ENCODE data around the gene NKX3-2. TPM values are rescaled to one million over a fixed set of nuclear protein-coding genes. Genes with fewer than 3 reads are reported as not detected.

NKX3-2 gene
- polyA plus RNA-seq, 1 experiment, result 0.02 TPM

- H3K36me3 ChIP-seq (ENCODE audit: control insufficient read depth, insufficient read depth, low read length), result no peaks in the 10 kb centered on the region
- POLR2A ChIA-PET, result no interaction called here
- TF ChIP-seq CTCF (IDR thresholded peaks at IDR 0.05; ENCODE audit: insufficient read depth, low read depth, low read length), result no peak
- DNase-seq (ENCODE audit: low read depth), result no peak
- H3K27me3 ChIP-seq (ENCODE audit: control insufficient read depth, insufficient read depth, low read length), result peaks cover 72% of the 10 kb centered on the region
- CTCF ChIA-PET, result interaction anchor here (1.7 kb wide), 1 partner anchor 14 kb away, joined by 4 read pairs; no protein-coding TSS in a partner anchor
- H3K4me3 ChIP-seq (ENCODE audit: low read depth, low read length), result no peak overlapping the region
Observed at GRCh38 chr4:13527981-13528820, 16.1 kb downstream of the NKX3-2 start.

GRCh38 chr4:13527192-13527980 is 16.9 kb downstream of the NKX3-2 start:
- ChIA-PET CTCF (interaction anchor here (1.7 kb wide), 1 partner anchor 15 kb away, joined by 4 read pairs; no protein-coding TSS in a partner anchor), POLR2A (no interaction called here)
- Histone ChIP-seq H3K36me3 (ENCODE audit: control insufficient read depth, insufficient read depth, low read length) (no peaks in the 10 kb centered on the region), H3K27me3 (ENCODE audit: control insufficient read depth, insufficient read depth, low read length) (peaks cover 75% of the 10 kb centered on the region), H3K4me3 (ENCODE audit: low read depth, low read length) (no peak overlapping the region)
- no peak for TF ChIP-seq CTCF (IDR thresholded peaks at IDR 0.05; ENCODE audit: insufficient read depth, low read depth, low read length)
- no peak for DNase-seq (ENCODE audit: low read depth)

- Histone ChIP-seq H3K4me3 (ENCODE audit: low read depth, low read length) (no peak overlapping the region), H3K36me3 (ENCODE audit: control insufficient read depth, insufficient read depth, low read length) (no peaks in the 10 kb centered on the region), H3K27me3 (ENCODE audit: control insufficient read depth, insufficient read depth, low read length) (peaks cover 76% of the 10 kb centered on the region)
- DNase-seq (ENCODE audit: low read depth), result no peak
- POLR2A ChIA-PET, result no interaction called here
- CTCF ChIA-PET, result interaction anchor here (1.3 kb wide), 1 partner anchor 17 kb away, joined by 3 read pairs; no protein-coding TSS in a partner anchor
- TF ChIP-seq CTCF (IDR thresholded peaks at IDR 0.05; ENCODE audit: insufficient read depth, low read depth, low read length), result no peak
Observed at GRCh38 chr4:13526658-13527057, 17.6 kb downstream of the NKX3-2 start.

- H3K4me3 ChIP-seq (ENCODE audit: low read depth, low read length), result no peak overlapping the region
- ChIA-PET POLR2A (no interaction called here), CTCF (interaction anchor here (1.3 kb wide), 1 partner anchor 17 kb away, joined by 3 read pairs; no protein-coding TSS in a partner anchor)
- peaks cover 70% of the 10 kb centered on the region for H3K27me3 ChIP-seq (ENCODE audit: control insufficient read depth, insufficient read depth, low read length)
- no peak for TF ChIP-seq CTCF (IDR thresholded peaks at IDR 0.05; ENCODE audit: insufficient read depth, low read depth, low read length)
- H3K36me3 ChIP-seq (ENCODE audit: control insufficient read depth, insufficient read depth, low read length), result no peaks in the 10 kb centered on the region
- no peak for DNase-seq (ENCODE audit: low read depth)
Observed at GRCh38 chr4:13525606-13526281, 18.6 kb downstream of the NKX3-2 start.

Measured in BJ (cell line).